Right atrium auricular region (tissue), 2 donors: ENCODE data around the gene GLRA3. TPM values are rescaled to one million over a fixed set of nuclear protein-coding genes. Genes with fewer than 3 reads are reported as not detected.

Experiments
- DNase-seq: peaks from one replicate; pipeline ENCODE4 v3.0.0-alpha.2; 2019; ENCODE audit warnings: low spot score
- H3K27ac ChIP-seq, 2 donors: fragments of 200-600 bp; sonication (generic); 1 replicate in 1 of 2; 2 replicates in 1 of 2; pipeline ENCODE4 v1.5.1; 2016 to 2019
- H3K27me3 ChIP-seq, 2 donors: fragments of 200-600 bp; sonication (generic); one replicate each; pipeline versions ENCODE4 v1.5.1 to v1.6.0; 2017 to 2019
- H3K36me3 ChIP-seq: fragments of 200-600 bp; sonication (generic); one replicate; pipeline ENCODE4 v1.5.1; 2016
- H3K4me1 ChIP-seq, 2 donors: fragments of 200-600 bp; sonication (generic); one replicate each; pipeline versions ENCODE4 v1.5.1 to v1.6.0; 2017 to 2019
- H3K4me3 ChIP-seq, 2 donors: fragments of 200-600 bp; sonication (generic); 1 replicate in 1 of 2; 2 replicates in 1 of 2; pipeline ENCODE4 v1.5.1; 2017 to 2019; ENCODE audit warnings: mild to moderate bottlenecking in 1 of 2, moderate library complexity in 1 of 2
- H3K9me3 ChIP-seq, 2 donors: fragments of 200-600 bp; sonication (generic); one replicate each; pipeline ENCODE4 v1.5.1; 2019
- total RNA-seq, 2 donors: library from RNA; depleted of rRNA; stranded (reverse); fragments of >200 nt; gene quantifications; one replicate each; pipeline ENCODE4 v1.1.0, GENCODE V29; 2016
- TF ChIP-seq, protein P1 (sequence below), 2 donors: fragments of 200-600 bp; sonication (generic); IDR thresholded peaks; one replicate each; pipeline ENCODE4 v1.5.1; 2019; ENCODE audit warnings: antibody characterized with exemption in 2 of 2

GLRA3 gene
- total RNA-seq, 2 donors from 2014 or later, result not detected

DNA sequence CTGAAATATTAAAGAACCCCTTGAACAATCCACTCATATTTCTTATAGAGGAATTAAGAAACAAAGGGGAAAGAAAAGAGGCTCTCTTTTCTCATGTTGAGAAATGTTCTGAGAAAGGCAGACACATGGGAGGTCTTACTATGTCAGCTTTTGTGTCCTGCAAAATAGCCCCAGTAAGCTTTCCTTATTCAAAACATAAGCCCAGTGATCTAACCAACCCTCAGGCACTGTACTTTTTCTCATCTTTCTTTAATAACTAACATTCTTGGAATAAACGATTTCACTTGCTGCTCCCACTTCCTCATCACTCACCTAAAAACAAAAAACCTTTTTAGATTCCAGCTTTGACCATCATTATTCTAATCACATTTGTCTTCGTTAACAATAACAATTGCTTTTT, 115.9 kb downstream of the GLRA3 start:
- no peaks in the 10 kb centered on the region for H3K9me3 ChIP-seq
- no peak for DNase-seq
- no peak overlapping the region for H3K4me3 ChIP-seq
- TF ChIP-seq, protein P1, sequence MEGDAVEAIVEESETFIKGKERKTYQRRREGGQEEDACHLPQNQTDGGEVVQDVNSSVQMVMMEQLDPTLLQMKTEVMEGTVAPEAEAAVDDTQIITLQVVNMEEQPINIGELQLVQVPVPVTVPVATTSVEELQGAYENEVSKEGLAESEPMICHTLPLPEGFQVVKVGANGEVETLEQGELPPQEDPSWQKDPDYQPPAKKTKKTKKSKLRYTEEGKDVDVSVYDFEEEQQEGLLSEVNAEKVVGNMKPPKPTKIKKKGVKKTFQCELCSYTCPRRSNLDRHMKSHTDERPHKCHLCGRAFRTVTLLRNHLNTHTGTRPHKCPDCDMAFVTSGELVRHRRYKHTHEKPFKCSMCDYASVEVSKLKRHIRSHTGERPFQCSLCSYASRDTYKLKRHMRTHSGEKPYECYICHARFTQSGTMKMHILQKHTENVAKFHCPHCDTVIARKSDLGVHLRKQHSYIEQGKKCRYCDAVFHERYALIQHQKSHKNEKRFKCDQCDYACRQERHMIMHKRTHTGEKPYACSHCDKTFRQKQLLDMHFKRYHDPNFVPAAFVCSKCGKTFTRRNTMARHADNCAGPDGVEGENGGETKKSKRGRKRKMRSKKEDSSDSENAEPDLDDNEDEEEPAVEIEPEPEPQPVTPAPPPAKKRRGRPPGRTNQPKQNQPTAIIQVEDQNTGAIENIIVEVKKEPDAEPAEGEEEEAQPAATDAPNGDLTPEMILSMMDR (IDR thresholded peaks at IDR 0.05), result no peak
- H3K4me1 ChIP-seq, result no peaks in the 10 kb centered on the region
- H3K27me3 ChIP-seq, result no peaks in the 10 kb centered on the region
- H3K27ac ChIP-seq, result no peak overlapping the region
- H3K36me3 ChIP-seq, result no peaks in the 10 kb centered on the region

DNA sequence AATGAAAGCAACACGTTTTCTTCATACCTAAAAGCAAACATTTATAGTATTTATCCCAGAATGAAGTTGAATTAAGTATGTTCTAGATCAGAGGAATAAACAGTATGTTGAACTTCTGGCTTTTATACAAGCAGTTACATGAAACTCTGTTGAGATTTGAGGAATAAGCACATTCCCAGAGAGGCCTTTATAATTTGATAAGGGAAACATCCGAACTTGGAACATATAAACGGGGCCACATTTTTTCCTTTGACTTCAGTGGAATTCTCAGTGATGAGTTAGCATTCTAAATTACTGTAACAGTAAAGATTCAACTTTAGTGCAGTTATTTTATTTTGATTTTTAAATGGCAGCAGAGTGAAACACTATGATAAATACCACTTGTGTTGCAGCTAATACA, 119.5 kb downstream of the GLRA3 start:
- Histone ChIP-seq H3K27me3 (no peaks in the 10 kb centered on the region), H3K36me3 (no peaks in the 10 kb centered on the region), H3K4me3 (no peak overlapping the region), H3K27ac (no peak overlapping the region), H3K4me1 (no peaks in the 10 kb centered on the region), H3K9me3 (no peaks in the 10 kb centered on the region)
- TF ChIP-seq, protein P1 (IDR thresholded peaks at IDR 0.05), result no peak
- DNase-seq, result no peak

DNA sequence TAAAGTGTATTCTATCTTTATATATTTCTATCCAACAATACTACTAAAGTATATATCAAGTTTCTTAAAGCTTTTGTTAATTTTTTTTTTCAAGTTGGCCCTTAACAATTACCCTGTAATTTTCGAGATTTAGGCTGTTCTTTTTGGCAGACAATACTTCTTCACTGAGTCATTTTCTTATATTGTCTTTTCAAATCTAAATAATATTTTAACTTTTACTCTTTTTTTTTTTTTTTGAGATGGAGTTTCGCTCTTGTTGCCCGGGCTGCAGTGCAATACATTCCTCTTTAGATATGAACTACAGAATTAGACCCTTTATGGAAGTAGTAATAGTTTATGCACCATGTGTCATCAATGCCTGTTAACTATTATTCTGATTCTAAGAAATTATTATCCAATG, 120.7 kb downstream of the GLRA3 start:
- H3K4me1 ChIP-seq, result no peaks in the 10 kb centered on the region
- TF ChIP-seq, protein P1 (IDR thresholded peaks at IDR 0.05), result no peak
- H3K36me3 ChIP-seq, result no peaks in the 10 kb centered on the region
- H3K9me3 ChIP-seq, result no peaks in the 10 kb centered on the region
- H3K27me3 ChIP-seq, result no peaks in the 10 kb centered on the region
- H3K4me3 ChIP-seq, result no peak overlapping the region
- DNase-seq, result no peak
- H3K27ac ChIP-seq, result no peak overlapping the region

DNA sequence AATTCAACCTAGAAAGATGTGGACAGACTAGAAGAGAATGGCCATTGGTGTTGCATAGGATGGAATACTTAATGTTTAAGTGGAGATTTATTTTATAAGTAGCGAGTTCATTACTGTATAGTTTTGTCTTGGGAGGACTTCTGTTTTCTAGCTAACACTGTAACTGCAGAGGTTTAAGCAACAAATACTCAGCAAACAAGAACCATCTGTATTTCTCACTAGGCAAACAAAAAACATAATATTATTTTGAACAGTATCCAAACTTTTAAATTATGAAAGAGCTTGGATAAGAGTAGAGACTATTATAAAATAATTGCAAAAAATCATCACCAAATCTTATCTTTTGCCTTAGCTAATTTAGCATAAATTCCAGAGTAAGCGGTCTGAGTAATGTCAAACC, 121.1 kb downstream of the GLRA3 start:
- no peak for DNase-seq
- H3K4me3 ChIP-seq, result no peak overlapping the region
- no peaks in the 10 kb centered on the region for H3K4me1 ChIP-seq
- H3K27me3 ChIP-seq, result no peaks in the 10 kb centered on the region
- TF ChIP-seq, protein P1 (IDR thresholded peaks at IDR 0.05), result no peak
- H3K27ac ChIP-seq, result no peak overlapping the region
- H3K36me3 ChIP-seq, result no peaks in the 10 kb centered on the region
- no peaks in the 10 kb centered on the region for H3K9me3 ChIP-seq

DNA sequence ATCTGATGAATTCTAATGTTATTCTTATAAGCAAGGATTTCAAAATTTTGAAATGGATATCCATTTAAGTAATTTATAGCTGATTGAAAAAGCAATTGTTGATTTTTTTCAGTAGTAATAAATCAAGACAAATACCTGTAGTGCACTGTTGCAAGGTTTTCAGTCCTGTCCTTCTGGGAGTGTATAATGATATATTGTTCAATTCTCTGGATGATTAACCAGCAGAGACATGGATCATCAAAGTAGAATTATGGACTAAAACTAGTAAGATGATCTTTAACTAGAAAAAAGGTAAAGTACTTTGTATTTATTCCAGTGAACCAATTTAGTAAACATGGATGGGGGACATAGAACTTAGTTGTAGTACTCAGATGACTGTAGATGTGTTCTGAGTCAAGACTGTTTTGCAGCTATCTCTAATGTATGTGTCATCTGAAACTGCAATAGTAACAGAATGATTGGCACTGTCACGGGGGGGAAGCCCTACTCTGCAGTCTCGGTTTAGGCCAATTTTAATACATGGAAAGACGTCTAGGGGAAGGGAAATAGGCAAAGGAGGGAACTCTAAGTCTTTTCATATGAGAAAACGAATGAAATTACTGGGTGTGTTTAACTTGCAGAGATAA, 121.9 kb downstream of the GLRA3 start:
- Histone ChIP-seq H3K9me3 (no peaks in the 10 kb centered on the region), H3K27ac (no peak overlapping the region), H3K4me3 (no peak overlapping the region), H3K4me1 (no peaks in the 10 kb centered on the region), H3K36me3 (no peaks in the 10 kb centered on the region), H3K27me3 (no peaks in the 10 kb centered on the region)
- TF ChIP-seq, protein P1 (IDR thresholded peaks at IDR 0.05), result no peak
- DNase-seq, result no peak

DNA sequence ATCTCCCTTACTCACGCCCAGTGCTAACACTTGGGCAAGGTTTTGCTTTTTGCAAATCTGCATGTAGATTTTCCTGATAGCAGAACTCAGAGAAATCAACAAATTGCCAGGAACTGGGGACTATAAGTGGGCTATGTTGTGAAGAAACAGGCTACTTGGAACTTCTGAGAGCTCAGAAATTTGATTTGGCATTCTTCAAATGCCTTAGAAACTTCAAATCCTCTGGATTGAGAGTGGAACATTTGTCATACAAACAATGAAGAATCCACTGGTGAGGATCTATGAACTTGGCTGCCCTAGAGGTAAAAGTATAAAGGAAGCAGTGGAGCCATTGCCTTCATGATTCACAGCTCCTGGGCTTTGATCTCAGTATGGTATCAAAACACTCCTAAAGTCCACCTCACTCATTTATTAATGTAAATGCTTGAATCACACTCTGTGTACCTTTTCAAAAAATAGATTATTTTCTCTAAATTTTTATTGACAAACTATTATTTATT, 126.0 kb downstream of the GLRA3 start:
- TF ChIP-seq, protein P1 (IDR thresholded peaks at IDR 0.05), result no peak
- H3K4me3 ChIP-seq, result no peak overlapping the region
- DNase-seq, result no peak
- H3K4me1 ChIP-seq, result no peaks in the 10 kb centered on the region
- H3K36me3 ChIP-seq, result no peaks in the 10 kb centered on the region
- H3K27me3 ChIP-seq, result no peaks in the 10 kb centered on the region
- H3K27ac ChIP-seq, result no peak overlapping the region
- H3K9me3 ChIP-seq, result no peaks in the 10 kb centered on the region
